Measurements from ENCODE around the gene C2orf42.
"Not testable (repeated sequence)": the region's sequence is repeated elsewhere in the genome, so short reads cannot be mapped to it uniquely, and the experiment has no call there.

Gene C2orf42

GRCh38 chr2:70104231-70105111 lies 86.3 kb downstream of the C2orf42 start:
- no peak for DNase-seq (ENCODE audit: low read depth)

- no peak for DNase-seq (ENCODE audit: low read depth)
These were observed 87.2 kb downstream of the C2orf42 start for GRCh38 chr2:70103531-70104061.

- not testable (repeated sequence) for DNase-seq (ENCODE audit: low read depth)
These were observed 88.4 kb downstream of the C2orf42 start for GRCh38 chr2:70102323-70102905.

- DNase-seq (ENCODE audit: low read depth), result not testable (repeated sequence)
These were observed 89.1 kb downstream of the C2orf42 start for GRCh38 chr2:70101686-70102085.

- DNase-seq (ENCODE audit: low read depth), result no peak
These were observed 89.6 kb downstream of the C2orf42 start for GRCh38 chr2:70101174-70101573.

All from T follicular helper cell (primary cell).